Measurements from ENCODE around the gene CCDC92B. TPM values are rescaled to one million over a fixed set of nuclear protein-coding genes. Genes with fewer than 3 reads are reported as not detected.

The CCDC92B gene
- total RNA-seq, 4 donors from 2014 or later, result 0.25 TPM; not detected in 3

- no peaks in the 10 kb centered on the region for H3K9me3 ChIP-seq
- no peak overlapping the region for H3K4me3 ChIP-seq (replicated peaks in 1 of 3)
- no peak for DNase-seq
- intact Hi-C loops (cut with DNase I), result no loop called here
- no peaks in the 10 kb centered on the region for H3K36me3 ChIP-seq
- 86 to 89% methylated on average over 9 of the region's 9 CpGs for WGBS, 2 donors
- no peak for TF ChIP-seq POLR2A (IDR thresholded peaks at IDR 0.05)
- TF ChIP-seq, protein P1, sequence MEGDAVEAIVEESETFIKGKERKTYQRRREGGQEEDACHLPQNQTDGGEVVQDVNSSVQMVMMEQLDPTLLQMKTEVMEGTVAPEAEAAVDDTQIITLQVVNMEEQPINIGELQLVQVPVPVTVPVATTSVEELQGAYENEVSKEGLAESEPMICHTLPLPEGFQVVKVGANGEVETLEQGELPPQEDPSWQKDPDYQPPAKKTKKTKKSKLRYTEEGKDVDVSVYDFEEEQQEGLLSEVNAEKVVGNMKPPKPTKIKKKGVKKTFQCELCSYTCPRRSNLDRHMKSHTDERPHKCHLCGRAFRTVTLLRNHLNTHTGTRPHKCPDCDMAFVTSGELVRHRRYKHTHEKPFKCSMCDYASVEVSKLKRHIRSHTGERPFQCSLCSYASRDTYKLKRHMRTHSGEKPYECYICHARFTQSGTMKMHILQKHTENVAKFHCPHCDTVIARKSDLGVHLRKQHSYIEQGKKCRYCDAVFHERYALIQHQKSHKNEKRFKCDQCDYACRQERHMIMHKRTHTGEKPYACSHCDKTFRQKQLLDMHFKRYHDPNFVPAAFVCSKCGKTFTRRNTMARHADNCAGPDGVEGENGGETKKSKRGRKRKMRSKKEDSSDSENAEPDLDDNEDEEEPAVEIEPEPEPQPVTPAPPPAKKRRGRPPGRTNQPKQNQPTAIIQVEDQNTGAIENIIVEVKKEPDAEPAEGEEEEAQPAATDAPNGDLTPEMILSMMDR (IDR thresholded peaks at IDR 0.05), result no peak
- H3K4me1 ChIP-seq, result peaks cover 0 to 6% of the 10 kb centered on the region in 2 donors
- no peak overlapping the region for H3K27ac ChIP-seq
- H3K27me3 ChIP-seq, result no peaks in the 10 kb centered on the region
Observed at GRCh38 chr17:2780931-2781454, 31.5 kb upstream of the CCDC92B start.

GRCh38 chr17:2780256-2780655 is 30.8 kb upstream of the CCDC92B start:
- intact Hi-C loops (cut with DNase I), result no loop called here

GRCh38 chr17:2779545-2779944 is 30.1 kb upstream of the CCDC92B start:
- Histone ChIP-seq H3K27ac (no peak overlapping the region), H3K4me3 (replicated peaks in 1 of 3) (no peak overlapping the region), H3K4me1 (peaks cover 0 to 6% of the 10 kb centered on the region in 2 donors), H3K27me3 (no peaks in the 10 kb centered on the region), H3K9me3 (no peaks in the 10 kb centered on the region), H3K36me3 (no peaks in the 10 kb centered on the region)
- 70 to 77% methylated on average over 7 of the region's 7 CpGs for WGBS, 2 donors
- intact Hi-C loops (cut with DNase I), result no loop called here
- no peak for TF ChIP-seq POLR2A (IDR thresholded peaks at IDR 0.05)
- TF ChIP-seq, protein P1 (IDR thresholded peaks at IDR 0.05), result no peak
- DNase-seq, result no peak

More at GRCh38 chr17:2780256-2780655, 30.8 kb upstream of the CCDC92B start:
- TF ChIP-seq, protein P1 (IDR thresholded peaks at IDR 0.05), result no peak
- no peak for TF ChIP-seq POLR2A (IDR thresholded peaks at IDR 0.05)
- no peak for DNase-seq
- no peaks in the 10 kb centered on the region for H3K27me3 ChIP-seq
- no peaks in the 10 kb centered on the region for H3K36me3 ChIP-seq
- H3K4me1 ChIP-seq, result peaks cover 0 to 6% of the 10 kb centered on the region in 2 donors
- H3K9me3 ChIP-seq, result no peaks in the 10 kb centered on the region
- 91% methylated on average over 12 of the region's 12 CpGs for WGBS, 2 donors
- H3K4me3 ChIP-seq (replicated peaks in 1 of 3), result no peak overlapping the region
- H3K27ac ChIP-seq, result no peak overlapping the region

DNA sequence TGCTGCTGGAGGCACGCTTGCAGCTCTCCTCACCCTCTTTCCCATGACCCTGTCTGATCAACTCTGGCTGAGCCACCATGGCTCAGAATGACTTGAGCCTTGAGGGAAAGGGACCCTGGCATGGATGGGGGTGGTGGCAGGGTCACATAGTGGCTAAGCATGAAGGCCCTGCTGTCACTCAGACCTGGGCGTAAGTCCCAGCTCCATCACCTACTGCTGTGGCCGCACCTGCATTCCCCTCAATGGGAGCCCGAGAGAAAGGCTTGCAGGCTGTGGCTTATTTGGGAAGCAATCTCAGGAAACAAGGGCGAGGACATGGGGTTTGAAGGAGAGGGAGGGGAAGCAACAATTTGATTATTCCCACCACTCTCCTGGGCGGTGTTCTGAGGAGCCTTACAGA is 29.0 kb upstream of the CCDC92B start:
- intact Hi-C loops (cut with DNase I), result no loop called here
- Histone ChIP-seq H3K4me3 (replicated peaks in 1 of 3) (no peak overlapping the region), H3K36me3 (no peaks in the 10 kb centered on the region), H3K4me1 (peaks cover 0 to 6% of the 10 kb centered on the region in 2 donors), H3K27me3 (no peaks in the 10 kb centered on the region), H3K9me3 (no peaks in the 10 kb centered on the region), H3K27ac (no peak overlapping the region)
- DNase-seq, result no peak
- TF ChIP-seq, protein P1 (IDR thresholded peaks at IDR 0.05), result no peak
- no peak for TF ChIP-seq POLR2A (IDR thresholded peaks at IDR 0.05)
- WGBS, 2 donors, result 68 to 75% methylated on average over 5 to 6 of the region's 6 CpGs

DNA sequence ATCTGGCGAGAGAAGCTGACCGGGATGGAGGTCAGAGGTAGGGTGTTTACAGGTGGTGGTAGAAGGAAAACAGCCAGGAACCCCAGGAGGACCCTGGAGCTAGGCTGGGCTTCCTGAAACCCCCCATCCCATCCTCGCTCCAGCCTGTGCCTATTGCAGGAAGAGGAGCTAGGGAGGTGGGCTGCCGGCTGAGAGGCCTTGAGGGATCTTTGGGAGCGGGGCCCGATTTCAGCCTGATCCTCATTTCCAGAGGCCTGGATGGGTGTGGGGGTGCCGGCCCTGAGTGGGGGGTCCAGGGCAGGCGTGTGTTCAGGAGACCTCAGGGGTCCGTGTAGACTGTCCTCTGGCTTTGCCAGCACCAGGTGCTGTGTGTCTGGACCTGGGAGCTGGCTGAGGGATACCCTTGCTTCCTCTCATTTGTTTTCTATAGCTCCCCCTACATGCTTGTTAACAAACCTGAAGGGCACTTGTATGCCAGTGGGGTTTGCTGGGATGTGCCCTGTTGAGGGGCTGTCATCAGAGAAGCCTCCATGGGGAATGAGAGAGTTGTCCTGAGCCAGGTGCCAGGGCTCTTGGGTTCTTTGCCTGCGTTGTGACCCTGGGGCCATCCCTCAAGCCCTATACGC is 27.9 kb upstream of the CCDC92B start:
- Histone ChIP-seq H3K4me1 (peaks cover 0 to 6% of the 10 kb centered on the region in 2 donors), H3K27ac (no peak overlapping the region), H3K9me3 (no peaks in the 10 kb centered on the region), H3K4me3 (replicated peaks in 1 of 3) (no peak overlapping the region), H3K27me3 (no peaks in the 10 kb centered on the region), H3K36me3 (no peaks in the 10 kb centered on the region)
- no peak for TF ChIP-seq POLR2A (IDR thresholded peaks at IDR 0.05)
- TF ChIP-seq, protein P1 (IDR thresholded peaks at IDR 0.05), result no peak
- DNase-seq, result no peak
- WGBS, 2 donors, result 0 to 38% methylated on average over 4 to 11 of the region's 11 CpGs
- intact Hi-C loops (cut with DNase I), result no loop called here

All from thyroid gland (tissue), 4 donors.